Inflammatory macrophage (primary cell): ENCODE measurements around the gene CRISP1.
"Not testable (repeated sequence)": the region's sequence is repeated elsewhere in the genome, so short reads cannot be mapped to it uniquely, and the experiment has no call there.

Experiments used
- DNase-seq, 2 donors: peaks; one replicate each; pipeline ENCODE4 v3.0.0-alpha.2; 2020 to 2022
- total RNA-seq, 18 experiments: gene quantifications; one replicate each; lab custom pipeline; 2026; ENCODE audit warnings: mixed read lengths in 6 of 18, inconsistent platforms in 2 of 18; lab: John Stamatoyannopoulos, UW

Gene CRISP1
- 0 to 0.13 (median 0) reads per million in 18 experiments for total RNA-seq

- no peak for DNase-seq
These were observed at the start of gene CRISP1 for GRCh38 chr6:49866485-49866943. CRISP1 (minus strand) TSS chr6:49866535; CDS start chr6:49857400, 9,135 bp downstream.

GRCh38 chr6:49915035-49915434 lies 48.7 kb upstream of the CRISP1 start:
- no peak for DNase-seq

GRCh38 chr6:49913636-49914375 lies 47.5 kb upstream of the CRISP1 start:
- no peak for DNase-seq

- DNase-seq = no peak
These were observed 45.9 kb upstream of the CRISP1 start for GRCh38 chr6:49912196-49912595.

GRCh38 chr6:49911252-49911651 lies 44.9 kb upstream of the CRISP1 start:
- no peak for DNase-seq

- DNase-seq = no peak
These were observed 43.2 kb upstream of the CRISP1 start for GRCh38 chr6:49909563-49909962.

GRCh38 chr6:49906526-49906925 lies 40.2 kb upstream of the CRISP1 start:
- DNase-seq = no peak

- DNase-seq = no peak
These were observed 39.0 kb upstream of the CRISP1 start for GRCh38 chr6:49905296-49905695.

GRCh38 chr6:49902856-49903255 lies 36.5 kb upstream of the CRISP1 start:
- no peak for DNase-seq

- DNase-seq = no peak
These were observed 32.7 kb upstream of the CRISP1 start for GRCh38 chr6:49898904-49899566.

GRCh38 chr6:49895553-49895952 lies 29.2 kb upstream of the CRISP1 start:
- DNase-seq = not testable (repeated sequence)

GRCh38 chr6:49892280-49892679 lies 25.9 kb upstream of the CRISP1 start:
- DNase-seq = no peak

GRCh38 chr6:49890988-49891387 lies 24.7 kb upstream of the CRISP1 start:
- DNase-seq = no peak

GRCh38 chr6:49888742-49889431 lies 22.6 kb upstream of the CRISP1 start:
- DNase-seq = no peak

GRCh38 chr6:49868951-49869529 lies 2.7 kb upstream of the CRISP1 start:
- DNase-seq = no peak

GRCh38 chr6:49856282-49856681 lies 10.1 kb downstream of the CRISP1 start:
- DNase-seq = no peak

GRCh38 chr6:49855221-49855620 lies 11.1 kb downstream of the CRISP1 start:
- no peak for DNase-seq

GRCh38 chr6:49852975-49853374 lies 13.4 kb downstream of the CRISP1 start:
- DNase-seq = no peak

- peak; percentile 27 to 62 for DNase-seq
These were observed 17.0 kb downstream of the CRISP1 start for GRCh38 chr6:49849213-49849907.

GRCh38 chr6:49847673-49848072 lies 18.7 kb downstream of the CRISP1 start:
- no peak for DNase-seq

GRCh38 chr6:49847014-49847413 lies 19.3 kb downstream of the CRISP1 start:
- no peak for DNase-seq

- DNase-seq = no peak
These were observed 24.9 kb downstream of the CRISP1 start for GRCh38 chr6:49841424-49841823.
